ENCODE measurements around the gene PIM1. TPM values are rescaled to one million over a fixed set of nuclear protein-coding genes. Genes with fewer than 3 reads are reported as not detected.
A peak's percentile ranks its signal among the peaks of the same experiment; 100 is the strongest.

The PIM1 gene
- polyA plus RNA-seq, 1 donor from 2014 or later, result 4.1 TPM

- H3K79me2 ChIP-seq (replicated peaks; ENCODE audit: insufficient read depth, low read length), result no peaks in the 10 kb centered on the region
- H4K20me1 ChIP-seq (ENCODE audit: insufficient read depth), result no peaks in the 10 kb centered on the region
- no peaks in the 10 kb centered on the region for H3K9me2 ChIP-seq (ENCODE audit: insufficient read depth, low read length)
- no peaks in the 10 kb centered on the region for H3K9me3 ChIP-seq (ENCODE audit: low read length)
- TF ChIP-seq POLR2AphosphoS5 (IDR thresholded peaks at IDR 0.05) (no peak), EZH2 (IDR thresholded peaks at IDR 0.05; ENCODE audit: borderline replicate concordance, insufficient read depth, low read length, poor library complexity, severe bottlenecking) (no peak), SMC3 (conservative IDR thresholded peaks at IDR 0.05; ENCODE audit: poor library complexity) (no peak), EP300 (conservative IDR thresholded peaks at IDR 0.05; ENCODE audit: poor library complexity, severe bottlenecking) (no peak), TAF1 (IDR thresholded peaks at IDR 0.05; ENCODE audit: low read depth) (no peak), MXI1 (conservative IDR thresholded peaks at IDR 0.05; ENCODE audit: poor library complexity, severe bottlenecking) (no peak), RAD21 (conservative IDR thresholded peaks at IDR 0.05) (no peak)
- TF ChIP-seq, protein P1, sequence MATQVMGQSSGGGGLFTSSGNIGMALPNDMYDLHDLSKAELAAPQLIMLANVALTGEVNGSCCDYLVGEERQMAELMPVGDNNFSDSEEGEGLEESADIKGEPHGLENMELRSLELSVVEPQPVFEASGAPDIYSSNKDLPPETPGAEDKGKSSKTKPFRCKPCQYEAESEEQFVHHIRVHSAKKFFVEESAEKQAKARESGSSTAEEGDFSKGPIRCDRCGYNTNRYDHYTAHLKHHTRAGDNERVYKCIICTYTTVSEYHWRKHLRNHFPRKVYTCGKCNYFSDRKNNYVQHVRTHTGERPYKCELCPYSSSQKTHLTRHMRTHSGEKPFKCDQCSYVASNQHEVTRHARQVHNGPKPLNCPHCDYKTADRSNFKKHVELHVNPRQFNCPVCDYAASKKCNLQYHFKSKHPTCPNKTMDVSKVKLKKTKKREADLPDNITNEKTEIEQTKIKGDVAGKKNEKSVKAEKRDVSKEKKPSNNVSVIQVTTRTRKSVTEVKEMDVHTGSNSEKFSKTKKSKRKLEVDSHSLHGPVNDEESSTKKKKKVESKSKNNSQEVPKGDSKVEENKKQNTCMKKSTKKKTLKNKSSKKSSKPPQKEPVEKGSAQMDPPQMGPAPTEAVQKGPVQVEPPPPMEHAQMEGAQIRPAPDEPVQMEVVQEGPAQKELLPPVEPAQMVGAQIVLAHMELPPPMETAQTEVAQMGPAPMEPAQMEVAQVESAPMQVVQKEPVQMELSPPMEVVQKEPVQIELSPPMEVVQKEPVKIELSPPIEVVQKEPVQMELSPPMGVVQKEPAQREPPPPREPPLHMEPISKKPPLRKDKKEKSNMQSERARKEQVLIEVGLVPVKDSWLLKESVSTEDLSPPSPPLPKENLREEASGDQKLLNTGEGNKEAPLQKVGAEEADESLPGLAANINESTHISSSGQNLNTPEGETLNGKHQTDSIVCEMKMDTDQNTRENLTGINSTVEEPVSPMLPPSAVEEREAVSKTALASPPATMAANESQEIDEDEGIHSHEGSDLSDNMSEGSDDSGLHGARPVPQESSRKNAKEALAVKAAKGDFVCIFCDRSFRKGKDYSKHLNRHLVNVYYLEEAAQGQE (IDR thresholded peaks at IDR 0.05; ENCODE audit: borderline replicate concordance), result no peak
- TF ChIP-seq, protein P2, sequence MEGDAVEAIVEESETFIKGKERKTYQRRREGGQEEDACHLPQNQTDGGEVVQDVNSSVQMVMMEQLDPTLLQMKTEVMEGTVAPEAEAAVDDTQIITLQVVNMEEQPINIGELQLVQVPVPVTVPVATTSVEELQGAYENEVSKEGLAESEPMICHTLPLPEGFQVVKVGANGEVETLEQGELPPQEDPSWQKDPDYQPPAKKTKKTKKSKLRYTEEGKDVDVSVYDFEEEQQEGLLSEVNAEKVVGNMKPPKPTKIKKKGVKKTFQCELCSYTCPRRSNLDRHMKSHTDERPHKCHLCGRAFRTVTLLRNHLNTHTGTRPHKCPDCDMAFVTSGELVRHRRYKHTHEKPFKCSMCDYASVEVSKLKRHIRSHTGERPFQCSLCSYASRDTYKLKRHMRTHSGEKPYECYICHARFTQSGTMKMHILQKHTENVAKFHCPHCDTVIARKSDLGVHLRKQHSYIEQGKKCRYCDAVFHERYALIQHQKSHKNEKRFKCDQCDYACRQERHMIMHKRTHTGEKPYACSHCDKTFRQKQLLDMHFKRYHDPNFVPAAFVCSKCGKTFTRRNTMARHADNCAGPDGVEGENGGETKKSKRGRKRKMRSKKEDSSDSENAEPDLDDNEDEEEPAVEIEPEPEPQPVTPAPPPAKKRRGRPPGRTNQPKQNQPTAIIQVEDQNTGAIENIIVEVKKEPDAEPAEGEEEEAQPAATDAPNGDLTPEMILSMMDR (IDR thresholded peaks at IDR 0.05; ENCODE audit: poor library complexity, severe bottlenecking), result no peak
- no peaks in the 10 kb centered on the region for H3K36me3 ChIP-seq (ENCODE audit: insufficient read depth, low read length)
- H3K4me3 ChIP-seq (ENCODE audit: low read length), result no peak overlapping the region
- H3K4me2 ChIP-seq (ENCODE audit: low read length), result no peak overlapping the region
- H3K27ac ChIP-seq (ENCODE audit: low read length), result no peak overlapping the region
- no peaks in the 10 kb centered on the region for H3F3A ChIP-seq (ENCODE audit: insufficient read depth, low read length, poor library complexity, severe bottlenecking)
- no peak overlapping the region for H3K9ac ChIP-seq (ENCODE audit: low read length)
- H2AFZ ChIP-seq (ENCODE audit: low read depth, low read length), result no peak overlapping the region
- H3K27me3 ChIP-seq (ENCODE audit: insufficient read depth, low read depth, low read length), result no peaks in the 10 kb centered on the region
These were observed 36.7 kb downstream of the PIM1 start for GRCh38 chr6:37206622-37207021.

- TF ChIP-seq, protein P2 (IDR thresholded peaks at IDR 0.05; ENCODE audit: poor library complexity, severe bottlenecking), result peak; percentile 21
- TF ChIP-seq, protein P1 (IDR thresholded peaks at IDR 0.05; ENCODE audit: borderline replicate concordance), result no peak
- Histone ChIP-seq H3K9me3 (ENCODE audit: low read length) (no peaks in the 10 kb centered on the region), H4K20me1 (ENCODE audit: insufficient read depth) (no peaks in the 10 kb centered on the region), H3K9me2 (ENCODE audit: insufficient read depth, low read length) (no peaks in the 10 kb centered on the region), H2AFZ (ENCODE audit: low read depth, low read length) (no peak overlapping the region), H3K4me2 (ENCODE audit: low read length) (no peak overlapping the region), H3K9ac (ENCODE audit: low read length) (no peak overlapping the region), H3F3A (ENCODE audit: insufficient read depth, low read length, poor library complexity, severe bottlenecking) (no peaks in the 10 kb centered on the region), H3K79me2 (replicated peaks; ENCODE audit: insufficient read depth, low read length) (no peaks in the 10 kb centered on the region), H3K27ac (ENCODE audit: low read length) (no peak overlapping the region), H3K36me3 (ENCODE audit: insufficient read depth, low read length) (no peaks in the 10 kb centered on the region), H3K27me3 (ENCODE audit: insufficient read depth, low read depth, low read length) (no peaks in the 10 kb centered on the region), H3K4me3 (ENCODE audit: low read length) (no peak overlapping the region)
These were observed 38.0 kb downstream of the PIM1 start for GRCh38 chr6:37207903-37208456.
